ENCODE measurements around the gene RAPGEF2. TPM values are rescaled to one million over a fixed set of nuclear protein-coding genes. Genes with fewer than 3 reads are reported as not detected.
A peak's percentile ranks its signal among the peaks of the same experiment; 100 is the strongest.

RAPGEF2 gene
- total and polyA plus RNA-seq, 10 of the 15 experiments (the other 5 are each of a cell fraction or from before 2014, with no cell fraction given), result 0.31 to 24.0 (median 2.9) TPM

- Histone ChIP-seq H3K79me2 (ENCODE audit: control insufficient read depth, insufficient read depth, low read length) (no peaks in the 10 kb centered on the region), H3K36me3 (ENCODE audit: control insufficient read depth in 2 of 2, insufficient read depth in 2 of 2, low read length in 1 of 2) (peaks cover 0 to 9% of the 10 kb centered on the region in 2 experiments; a peak in 3 of 4 replicates), H3K4me1 (ENCODE audit: control insufficient read depth, insufficient read depth, low read length) (no peaks in the 10 kb centered on the region), H3K4me3 (no peak overlapping the region), H3K27ac (ENCODE audit: control insufficient read depth, insufficient read depth) (no peak overlapping the region), H3K4me2 (ENCODE audit: control insufficient read depth, insufficient read depth) (no peak overlapping the region), H3K27me3 (replicated peaks in 1 of 2; ENCODE audit: control insufficient read depth in 2 of 2, insufficient read depth in 2 of 2, low read length in 1 of 2) (no peaks in the 10 kb centered on the region), H2AFZ (ENCODE audit: control insufficient read depth, low read depth, low read length) (no peak overlapping the region), H4K20me1 (ENCODE audit: control insufficient read depth, insufficient read depth) (no peaks in the 10 kb centered on the region), H3K9ac (ENCODE audit: control insufficient read depth, insufficient read depth, low read length) (no peak overlapping the region), H3K9me3 (replicated peaks; ENCODE audit: control insufficient read depth, insufficient read depth, low read length) (no peaks in the 10 kb centered on the region)
- 94% methylated on average over 3 of the region's 3 CpGs for WGBS (ENCODE audit: insufficient coverage, insufficient replicate concordance, low lambda C conversion rate, missing lambda C conversion rate)
- in situ Hi-C loops (cut with MboI) (no loop called here), intact Hi-C loops (cut with micrococcal nuclease; ENCODE audit: unreplicated experiment) (no loop called here)
- FAIRE-seq (no peak), DNase-seq (ENCODE audit: low read depth, low spot score) (no peak), ATAC-seq (no peak)
- SMC1A ChIA-PET (ENCODE audit: uncharacterized antibody, unreplicated experiment), result interaction anchor here (0.8 to 1.3 kb wide), 2 partner anchors 8 to 24 kb away, joined by 3 read pairs; no protein-coding TSS in a partner anchor
- no TSS peak for BruUV-seq (replicated peaks)
- 0 out of 2 replicates have a peak, but pooled peaks have one; percentile 27 for TF ChIP-seq POLR2A (IDR thresholded peaks at IDR 0.05; ENCODE audit: low read depth, low read length)
- TF ChIP-seq, protein P1, sequence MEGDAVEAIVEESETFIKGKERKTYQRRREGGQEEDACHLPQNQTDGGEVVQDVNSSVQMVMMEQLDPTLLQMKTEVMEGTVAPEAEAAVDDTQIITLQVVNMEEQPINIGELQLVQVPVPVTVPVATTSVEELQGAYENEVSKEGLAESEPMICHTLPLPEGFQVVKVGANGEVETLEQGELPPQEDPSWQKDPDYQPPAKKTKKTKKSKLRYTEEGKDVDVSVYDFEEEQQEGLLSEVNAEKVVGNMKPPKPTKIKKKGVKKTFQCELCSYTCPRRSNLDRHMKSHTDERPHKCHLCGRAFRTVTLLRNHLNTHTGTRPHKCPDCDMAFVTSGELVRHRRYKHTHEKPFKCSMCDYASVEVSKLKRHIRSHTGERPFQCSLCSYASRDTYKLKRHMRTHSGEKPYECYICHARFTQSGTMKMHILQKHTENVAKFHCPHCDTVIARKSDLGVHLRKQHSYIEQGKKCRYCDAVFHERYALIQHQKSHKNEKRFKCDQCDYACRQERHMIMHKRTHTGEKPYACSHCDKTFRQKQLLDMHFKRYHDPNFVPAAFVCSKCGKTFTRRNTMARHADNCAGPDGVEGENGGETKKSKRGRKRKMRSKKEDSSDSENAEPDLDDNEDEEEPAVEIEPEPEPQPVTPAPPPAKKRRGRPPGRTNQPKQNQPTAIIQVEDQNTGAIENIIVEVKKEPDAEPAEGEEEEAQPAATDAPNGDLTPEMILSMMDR (IDR thresholded peaks at IDR 0.05 in 2 of 3, conservative IDR thresholded peaks at IDR 0.05 in 1 of 3; ENCODE audit: control insufficient read depth in 2 of 3, extremely low read depth in 1 of 3, insufficient read depth in 1 of 3, low read depth in 3 of 3, low read length in 3 of 3), result no peak
- POLR2A ChIA-PET, result no interaction called here
- RAD21 ChIA-PET (ENCODE audit: unreplicated experiment), result no interaction called here
- CTCF ChIA-PET, result no interaction called here
Measured at GRCh38 chr4:159360549-159360948, 257.7 kb downstream of the RAPGEF2 start.

DNA sequence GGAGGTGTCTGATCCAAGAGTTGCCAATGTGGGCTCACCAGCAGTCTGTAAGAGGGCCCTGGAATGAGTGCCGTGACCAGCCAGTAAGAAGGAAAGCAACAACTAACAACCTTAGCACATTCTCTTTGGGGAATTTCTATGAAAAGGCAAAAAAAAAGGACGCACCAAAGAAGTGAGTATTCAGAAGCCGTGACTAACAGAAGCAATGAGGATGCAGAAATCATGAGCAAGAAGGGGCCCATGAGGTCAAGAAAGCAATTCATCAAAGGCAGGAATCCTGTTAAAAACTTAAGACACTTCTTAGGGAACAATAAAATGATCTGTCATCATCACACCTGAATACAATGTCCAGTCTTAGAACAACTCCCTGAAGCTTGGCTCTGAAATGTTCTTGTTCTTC lies 260.5 kb downstream of the RAPGEF2 start:
- WGBS (ENCODE audit: insufficient coverage, insufficient replicate concordance, low lambda C conversion rate, missing lambda C conversion rate), result 98% methylated on average over 3 of the region's 3 CpGs
- no peaks in the 10 kb centered on the region; a peak in 1 of 4 replicates for H3K36me3 ChIP-seq (ENCODE audit: control insufficient read depth in 2 of 2, insufficient read depth in 2 of 2, low read length in 1 of 2)
- no peaks in the 10 kb centered on the region for H3K9me3 ChIP-seq (replicated peaks; ENCODE audit: control insufficient read depth, insufficient read depth, low read length)
- no peak overlapping the region for H3K4me3 ChIP-seq
- H3K4me2 ChIP-seq (ENCODE audit: control insufficient read depth, insufficient read depth), result no peak overlapping the region
- H3K27ac ChIP-seq (ENCODE audit: control insufficient read depth, insufficient read depth), result no peak overlapping the region
- POLR2A ChIA-PET, result no interaction called here
- FAIRE-seq, result no peak
- BruUV-seq (replicated peaks), result no TSS peak
- TF ChIP-seq RAD51 (IDR thresholded peaks at IDR 0.05) (no peak), SIX5 (IDR thresholded peaks at IDR 0.05; ENCODE audit: low read depth, low read length, severe bottlenecking) (no peak), POU2F2 (IDR thresholded peaks at IDR 0.05; ENCODE audit: borderline replicate concordance, low read depth, low read length) (no peak), ZSCAN29 (IDR thresholded peaks at IDR 0.05) (no peak), STAT3 (IDR thresholded peaks at IDR 0.05; ENCODE audit: low read depth, low read length) (no peak), ASH2L (IDR thresholded peaks at IDR 0.05; ENCODE audit: borderline replicate concordance, low read depth) (no peak), MLLT1 (IDR thresholded peaks at IDR 0.05) (no peak), YBX1 (IDR thresholded peaks at IDR 0.05) (no peak), HDGF (IDR thresholded peaks at IDR 0.05) (no peak)
- H3K27me3 ChIP-seq (replicated peaks in 1 of 2; ENCODE audit: control insufficient read depth in 2 of 2, insufficient read depth in 2 of 2, low read length in 1 of 2), result no peaks in the 10 kb centered on the region
- SMC1A ChIA-PET (ENCODE audit: uncharacterized antibody, unreplicated experiment), result no interaction called here
- H3K4me1 ChIP-seq (ENCODE audit: control insufficient read depth, insufficient read depth, low read length), result peaks cover 9% of the 10 kb centered on the region
- no peaks in the 10 kb centered on the region for H4K20me1 ChIP-seq (ENCODE audit: control insufficient read depth, insufficient read depth)
- RAD21 ChIA-PET (ENCODE audit: unreplicated experiment), result no interaction called here
- H3K79me2 ChIP-seq (ENCODE audit: control insufficient read depth, insufficient read depth, low read length), result no peaks in the 10 kb centered on the region
- CTCF ChIA-PET, result interaction anchor here (0.5 kb wide), 1 partner anchor 653 kb away, joined by 3 read pairs; no protein-coding TSS in a partner anchor
- in situ Hi-C loops (cut with MboI) (no loop called here), intact Hi-C loops (cut with micrococcal nuclease; ENCODE audit: unreplicated experiment) (no loop called here)
- H2AFZ ChIP-seq (ENCODE audit: control insufficient read depth, low read depth, low read length), result no peak overlapping the region
- H3K9ac ChIP-seq (ENCODE audit: control insufficient read depth, insufficient read depth, low read length), result no peak overlapping the region
- ATAC-seq, result no peak
- no peak for DNase-seq (ENCODE audit: low read depth, low spot score)
